Progenitor cell of endocrine pancreas (in vitro differentiated cells): Measurements from ENCODE around the gene HES3. TPM values are rescaled to one million over a fixed set of nuclear protein-coding genes. Genes with fewer than 3 reads are reported as not detected.

Experiments used
- DNase-seq: peaks from one replicate; pipeline ENCODE4 v3.0.0; 2021; ENCODE audit warnings: low spot score; ENCODE audit not compliant: unreplicated experiment
- H3K27ac Mint-ChIP-seq: 2 replicates; pipeline ENCODE4 v1.8.0; 2021; ENCODE audit warnings: mild to moderate bottlenecking, moderate library complexity, mixed read lengths
- H3K27me3 Mint-ChIP-seq: 2 replicates; pipeline ENCODE4 v1.8.0; 2021; ENCODE audit warnings: mixed read lengths
- H3K36me3 Mint-ChIP-seq: 2 replicates; pipeline ENCODE4 v1.8.0; 2022; ENCODE audit warnings: mixed read lengths; ENCODE audit not compliant: insufficient read depth
- H3K4me1 Mint-ChIP-seq: 2 replicates; pipeline ENCODE4 v1.8.0; 2021; ENCODE audit warnings: low read depth, mixed read lengths
- H3K4me3 Mint-ChIP-seq: 2 replicates; pipeline ENCODE4 v1.8.0; 2021; ENCODE audit warnings: low read depth, mild to moderate bottlenecking, moderate library complexity, mixed read lengths
- H3K9me3 Mint-ChIP-seq: 2 replicates; pipeline ENCODE4 v1.8.0; 2021; ENCODE audit warnings: low read depth, mixed read lengths
- CTCF ChIP-seq: fragments of 200-600 bp; sonication (generic); IDR thresholded peaks from one replicate; pipeline ENCODE4 v1.5.0; 2021; ENCODE audit warnings: antibody characterized with exemption, mild to moderate bottlenecking; ENCODE audit not compliant: unreplicated experiment
- total RNA-seq: library from RNA; stranded (reverse); gene quantifications from 2 replicates; pipeline ENCODE4 v1.2.1, GENCODE V29; 2021

The HES3 gene
- total RNA-seq, 1 donor from 2014 or later, result not detected

GRCh38 chr1:6241107-6241886, 2.7 kb upstream of the HES3 start:
- peaks cover 48% of the 10 kb centered on the region for H3K27me3 Mint-ChIP-seq

GRCh38 chr1:6241887-6242740, 1.9 kb upstream of the HES3 start:
- Mint-ChIP-seq H3K36me3 (no peaks in the 10 kb centered on the region), H3K9me3 (no peaks in the 10 kb centered on the region), H3K27ac (no peak overlapping the region), H3K27me3 (peaks cover 57% of the 10 kb centered on the region), H3K4me1 (peaks cover 14% of the 10 kb centered on the region), H3K4me3 (no peak overlapping the region)
- DNase-seq, result no peak
- TF ChIP-seq CTCF, result no peak

More at GRCh38 chr1:6241107-6241886, 2.7 kb upstream of the HES3 start:
- TF ChIP-seq CTCF, result no peak
- no peak for DNase-seq
- Mint-ChIP-seq H3K36me3 (no peaks in the 10 kb centered on the region), H3K9me3 (no peaks in the 10 kb centered on the region), H3K27ac (no peak overlapping the region), H3K4me3 (peak overlapping the region; percentile 40), H3K4me1 (peaks cover 13% of the 10 kb centered on the region)

GRCh38 chr1:6243053-6243834, 735 bp upstream of the HES3 start:
- no peaks in the 10 kb centered on the region for H3K36me3 Mint-ChIP-seq

GRCh38 chr1:6244401-6245049, 546 bp downstream of the HES3 start:
- H3K36me3 Mint-ChIP-seq, result no peaks in the 10 kb centered on the region
- no peak overlapping the region for H3K4me3 Mint-ChIP-seq
- H3K27ac Mint-ChIP-seq, result no peak overlapping the region
- H3K9me3 Mint-ChIP-seq, result no peaks in the 10 kb centered on the region
- DNase-seq, result no peak
- peaks cover 12% of the 10 kb centered on the region for H3K4me1 Mint-ChIP-seq
- TF ChIP-seq CTCF, result no peak
- H3K27me3 Mint-ChIP-seq, result peaks cover 66% of the 10 kb centered on the region

More at GRCh38 chr1:6243053-6243834, 735 bp upstream of the HES3 start:
- no peaks in the 10 kb centered on the region for H3K9me3 Mint-ChIP-seq
- H3K4me1 Mint-ChIP-seq, result peaks cover 14% of the 10 kb centered on the region
- TF ChIP-seq CTCF, result no peak
- no peak overlapping the region for H3K27ac Mint-ChIP-seq
- no peak for DNase-seq
- H3K4me3 Mint-ChIP-seq, result no peak overlapping the region
- H3K27me3 Mint-ChIP-seq, result peaks cover 68% of the 10 kb centered on the region
